HepG2 (cell line): ENCODE measurements around the gene MYOT. TPM values are rescaled to one million over a fixed set of nuclear protein-coding genes. Genes with fewer than 3 reads are reported as not detected.

ENCODE experiments used
- ATAC-seq: fragments of 200-7000 bp; cut with Tn5 transposase; 3 replicates; pipeline ENCODE4 v1.9.1; 2020; ENCODE audit warnings: mild to moderate bottlenecking, moderate library complexity
- BruUV-seq: library from RNA; stranded (reverse); fragments of 400-500 nt; replicated peaks from 2 replicates; lab custom pipeline; 2021; lab: Mats Ljungman, UMichigan
- CTCF ChIA-PET: fragments of 300-600 bp; formaldehyde crosslinking; extraction: SDS; loops from one replicate; lab custom pipeline; 2021; ENCODE audit warnings: low total read pairs, inconsistent platforms, low intra/inter-chr PET ratio; lab: Yijun Ruan, JAX
- POLR2A ChIA-PET: fragments of 350-600 bp; sonication (Branson Sonifier 250); formaldehyde crosslinking; loops from one replicate; lab custom pipeline; 2020; ENCODE audit warnings: antibody characterized with exemption, inconsistent platforms; lab: Yijun Ruan, JAX
- DNase-seq: peaks from one replicate; pipeline ENCODE4 v3.0.0-alpha.2; 2015; ENCODE audit warnings: low spot score
- FAIRE-seq: peaks from 3 replicates; lab custom pipeline; 2011; peaks lifted over from hg19 to GRCh38; lab: Jason Lieb, UNC
- H2AFZ ChIP-seq: one replicate; pipeline ENCODE4 v1.6.1; 2011; ENCODE audit warnings: low read length, inconsistent platforms
- H3K27ac ChIP-seq: fragments of 300-600 bp; 3 replicates; pipeline ENCODE4 v1.8.0; 2011; ENCODE audit warnings: mixed run types, mild to moderate bottlenecking, mixed read lengths, low read length, inconsistent platforms; ENCODE audit not compliant: insufficient read depth; ENCODE audit errors: extremely low read length
- H3K27me3 ChIP-seq, 2 experiments: fragments of 200-600 bp in 1 of 2; 2 replicates in 1 of 2; 3 replicates in 1 of 2; pipeline versions ENCODE4 v1.6.0 to v1.8.0; 2011; ENCODE audit warnings: low read length in 2 of 2, mild to moderate bottlenecking in 2 of 2, moderate library complexity in 2 of 2, inconsistent platforms in 1 of 2; ENCODE audit not compliant: insufficient read depth in 2 of 2, control insufficient read depth in 1 of 2
- H3K36me3 ChIP-seq, 2 experiments: fragments of 200-600 bp in 1 of 2; replicated peaks in 1 of 2; 2 replicates in 1 of 2; 3 replicates in 1 of 2; pipeline versions ENCODE4 v1.5.1 to v1.8.0; 2011; ENCODE audit warnings: low read length in 2 of 2, inconsistent platforms in 1 of 2; ENCODE audit not compliant: insufficient read depth in 2 of 2, control insufficient read depth in 1 of 2
- H3K4me1 ChIP-seq: 2 replicates; pipeline ENCODE4 v1.5.1; 2012; ENCODE audit warnings: low read length, inconsistent platforms; ENCODE audit not compliant: insufficient read depth
- H3K4me2 ChIP-seq: 2 replicates; pipeline ENCODE4 v1.6.0; 2011; ENCODE audit warnings: low read depth, low read length, inconsistent platforms
- H3K4me3 ChIP-seq, 3 experiments: fragments of 200-600 bp in 1 of 3; sonication (generic), shearing (Covaris generic) in 1 of 3; replicated peaks in 1 of 3; 2 replicates each; pipeline ENCODE4 v1.5.1; 2011 to 2016; ENCODE audit warnings: low read length in 3 of 3, inconsistent platforms in 2 of 3, low read depth in 2 of 3, mild to moderate bottlenecking in 2 of 3, control low read depth in 1 of 3, mixed read lengths in 1 of 3; ENCODE audit not compliant: insufficient read depth in 1 of 3
- H3K79me2 ChIP-seq: one replicate; pipeline ENCODE4 v1.6.1; 2011; ENCODE audit warnings: low read length, inconsistent platforms; ENCODE audit not compliant: insufficient read depth
- H3K9ac ChIP-seq: 2 replicates; pipeline ENCODE4 v1.6.0; 2011; ENCODE audit warnings: mild to moderate bottlenecking, low read depth, low read length, inconsistent platforms; ENCODE audit not compliant: insufficient read depth
- H3K9me3 ChIP-seq: 2 replicates; pipeline ENCODE4 v1.5.1; 2012; ENCODE audit warnings: mild to moderate bottlenecking, low read length
- H4K20me1 ChIP-seq: 2 replicates; pipeline ENCODE4 v1.6.0; 2011; ENCODE audit warnings: inconsistent platforms, mild to moderate bottlenecking, low read length, moderate library complexity; ENCODE audit not compliant: insufficient read depth
- CEBPB ChIP-seq: IDR thresholded peaks from 2 replicates; pipeline ENCODE4 v1.6.1; 2011; ENCODE audit warnings: low read depth, low read length, improper control_type of control experiment, borderline replicate concordance
- CENPX ChIP-seq: sonication (generic); formaldehyde crosslinking; IDR thresholded peaks from 2 replicates; pipeline ENCODE4 v1.9.0; 2021; ENCODE audit warnings: mild to moderate bottlenecking, missing genetic modification reagents, moderate library complexity
- FOXM1 ChIP-seq: sonication (generic); formaldehyde crosslinking; IDR thresholded peaks from 2 replicates; pipeline ENCODE4 v1.5.0; 2020; ENCODE audit warnings: missing genetic modification reagents
- GLI4 ChIP-seq: sonication (generic); formaldehyde crosslinking; IDR thresholded peaks from 2 replicates; pipeline ENCODE4 v1.5.1; 2020; ENCODE audit warnings: missing genetic modification reagents, mild to moderate bottlenecking, moderate library complexity, borderline replicate concordance
- GPN1 ChIP-seq: sonication (generic); formaldehyde crosslinking; IDR thresholded peaks from 2 replicates; pipeline ENCODE4 v1.5.1; 2020; ENCODE audit warnings: missing genetic modification reagents, borderline replicate concordance
- PHF20 ChIP-seq: sonication (generic); formaldehyde crosslinking; IDR thresholded peaks from 2 replicates; pipeline ENCODE4 v1.5.0; 2020; ENCODE audit warnings: mild to moderate bottlenecking, missing genetic modification reagents
- PHF21A ChIP-seq: sonication (generic); formaldehyde crosslinking; IDR thresholded peaks from 2 replicates; pipeline ENCODE4 v1.5.0; 2020; ENCODE audit warnings: mild to moderate bottlenecking, missing genetic modification reagents
- SIN3A ChIP-seq: IDR thresholded peaks from 2 replicates; pipeline ENCODE4 v1.6.1; 2011; ENCODE audit warnings: low read depth, mild to moderate bottlenecking, control low read depth, low read length, borderline replicate concordance
- SP4 ChIP-seq: sonication (generic); formaldehyde crosslinking; IDR thresholded peaks from 2 replicates; pipeline ENCODE4 v1.8.1; 2023; ENCODE audit warnings: mild to moderate bottlenecking, missing genetic modification reagents
- TCF12 ChIP-seq, 2 experiments: fragments of 450-650 bp in 1 of 2; sonication (generic) in 1 of 2; formaldehyde crosslinking in 1 of 2; IDR thresholded peaks; 2 replicates each; pipeline versions ENCODE4 v1.6.1 to v1.8.0; 2017 to 2022; ENCODE audit warnings: antibody characterized with exemption in 1 of 2, mild to moderate bottlenecking in 1 of 2, missing genetic modification reagents in 1 of 2, moderate library complexity in 1 of 2
- TEAD3 ChIP-seq: optimal IDR thresholded peaks from 2 replicates; pipeline ENCODE3; 2016; ENCODE audit warnings: borderline replicate concordance
- TRIM24 ChIP-seq: sonication (generic); formaldehyde crosslinking; IDR thresholded peaks from 2 replicates; pipeline ENCODE4 v1.8.0; 2022; ENCODE audit warnings: mild to moderate bottlenecking, missing genetic modification reagents
- WGBS: methylation state at CpG from one replicate; pipeline ENCODE4 v1.1.6; 2017; ENCODE audit warnings: low lambda C conversion rate; 5-methylcytosine and 5-hydroxymethylcytosine counted together
- in situ Hi-C: cut with HindIII; loops from 2 replicates; pipeline ENCODE4 v1.10.0; 2017; ENCODE audit warnings: low pct_unique_long_range_greater_than_20kb; ENCODE audit not compliant: extremely low pct_ligation_motif_present
- intact Hi-C: fragments of 100-400 bp; cut with micrococcal nuclease; formaldehyde crosslinking; loops from one replicate; pipeline ENCODE4 v1.10.0; 2022; ENCODE audit not compliant: unreplicated experiment
- polyA plus RNA-seq, 8 experiments: library from polyadenylated mRNA; depleted of rRNA in 3 of 8; stranded (reverse) in 7 of 8; unstranded in 1 of 8; fragments of >200 nt; fragmentation: Illumina TruSeq in 4 of 8; extraction: Trizol in 4 of 8; gene quantifications; 2 replicates each; pipeline versions ENCODE4 v1.2.1 to v1.2.3, GENCODE V29; 2011 to 2016; ENCODE audit warnings: low read depth in 4 of 8, missing spikeins in 1 of 8, mixed read lengths in 1 of 8; ENCODE audit not compliant: insufficient read depth in 1 of 8
- total RNA-seq, 5 experiments: library from RNA; depleted of rRNA; stranded (reverse); fragments of >200 nt; fragmentation: Illumina TruSeq; extraction: Trizol; gene quantifications; 2 replicates each; pipeline ENCODE4 v1.2.3, GENCODE V29; 2016; ENCODE audit warnings: low read depth in 1 of 5
- TF ChIP-seq, protein P1 (sequence below): sonication (generic); formaldehyde crosslinking; IDR thresholded peaks from 2 replicates; pipeline ENCODE4 v1.8.1; 2023; ENCODE audit warnings: mild to moderate bottlenecking, missing genetic modification reagents
- TF ChIP-seq, protein P2 (sequence below): sonication (generic); formaldehyde crosslinking; IDR thresholded peaks from 2 replicates; pipeline ENCODE4 v1.4.0; 2020; ENCODE audit warnings: missing genetic modification reagents
- TF ChIP-seq, protein P3 (sequence below): sonication (generic); formaldehyde crosslinking; IDR thresholded peaks from 2 replicates; pipeline ENCODE4 v1.5.1; 2020; ENCODE audit warnings: missing genetic modification reagents, mild to moderate bottlenecking, borderline replicate concordance
- TF ChIP-seq, protein P4 (sequence below): sonication (generic); formaldehyde crosslinking; IDR thresholded peaks from 2 replicates; pipeline ENCODE4 v1.4.0; 2020; ENCODE audit warnings: mild to moderate bottlenecking, low read depth, missing genetic modification reagents
- TF ChIP-seq, protein P5 (sequence below): sonication (generic); formaldehyde crosslinking; IDR thresholded peaks from 2 replicates; pipeline ENCODE4 v1.4.0; 2020; ENCODE audit warnings: mild to moderate bottlenecking, missing genetic modification reagents

Gene MYOT
- total and polyA plus RNA-seq, 2 of the 13 experiments (the other 11 are each of a cell fraction or from before 2014, with no cell fraction given): not detected

DNA sequence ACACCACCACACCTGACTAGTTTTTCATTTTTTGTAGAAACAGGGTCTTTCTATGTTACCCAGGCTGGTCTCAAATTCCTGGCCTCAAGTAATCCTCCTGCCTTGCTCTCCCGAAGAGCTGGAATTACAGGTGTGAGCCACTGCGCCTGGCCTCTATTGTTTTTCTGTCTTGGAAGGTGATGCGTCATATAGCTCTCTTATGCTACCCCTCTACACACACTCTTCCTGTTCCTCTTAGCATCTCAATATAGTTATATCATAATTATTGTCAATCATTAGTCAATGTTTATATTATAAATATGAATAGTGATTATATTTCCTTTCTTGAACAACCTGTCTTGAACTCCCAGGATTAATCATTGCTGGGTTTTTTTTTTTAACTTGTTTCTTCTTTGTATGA, 28.9 kb downstream of the MYOT start:
- Histone ChIP-seq H4K20me1 (no peaks in the 10 kb centered on the region), H3K4me2 (0 out of 2 replicates have a peak overlapping the region, but pooled peaks have one; percentile 3), H3K9me3 (no peaks in the 10 kb centered on the region), H3K4me3 (no peak overlapping the region), H2AFZ (no peak overlapping the region), H3K79me2 (no peaks in the 10 kb centered on the region), H3K27me3 (no peaks in the 10 kb centered on the region), H3K27ac (no peak overlapping the region), H3K36me3 (no peaks in the 10 kb centered on the region), H3K4me1 (peaks cover 59% of the 10 kb centered on the region), H3K9ac (no peak overlapping the region)
- ATAC-seq (no peak), FAIRE-seq (no peak), DNase-seq (no peak)
- 74% methylated on average over 3 of the region's 3 CpGs for WGBS
- ChIA-PET CTCF (no interaction called here), POLR2A (no interaction called here)
- BruUV-seq: no TSS peak
- intact Hi-C loops: loop anchor here (10.0 kb wide), 1 partner anchor 142 kb away; the partner anchor contains the start of gene HNRNPA0
- in situ Hi-C loops: no loop called here
- no peak for TF ChIP-seq TCF12 (IDR thresholded peaks at IDR 0.05)
- TF ChIP-seq TCF12 (CRISPR knock-in tag; IDR thresholded peaks at IDR 0.05): no peak
- TF ChIP-seq FOXM1 (CRISPR knock-in tag): no peak
- TF ChIP-seq TEAD3: no peak
- TF ChIP-seq, protein P1, sequence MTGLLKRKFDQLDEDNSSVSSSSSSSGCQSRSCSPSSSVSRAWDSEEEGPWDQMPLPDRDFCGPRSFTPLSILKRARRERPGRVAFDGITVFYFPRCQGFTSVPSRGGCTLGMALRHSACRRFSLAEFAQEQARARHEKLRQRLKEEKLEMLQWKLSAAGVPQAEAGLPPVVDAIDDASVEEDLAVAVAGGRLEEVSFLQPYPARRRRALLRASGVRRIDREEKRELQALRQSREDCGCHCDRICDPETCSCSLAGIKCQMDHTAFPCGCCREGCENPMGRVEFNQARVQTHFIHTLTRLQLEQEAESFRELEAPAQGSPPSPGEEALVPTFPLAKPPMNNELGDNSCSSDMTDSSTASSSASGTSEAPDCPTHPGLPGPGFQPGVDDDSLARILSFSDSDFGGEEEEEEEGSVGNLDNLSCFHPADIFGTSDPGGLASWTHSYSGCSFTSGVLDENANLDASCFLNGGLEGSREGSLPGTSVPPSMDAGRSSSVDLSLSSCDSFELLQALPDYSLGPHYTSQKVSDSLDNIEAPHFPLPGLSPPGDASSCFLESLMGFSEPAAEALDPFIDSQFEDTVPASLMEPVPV (CRISPR knock-in tag): no peak
- no peak for TF ChIP-seq TRIM24 (CRISPR knock-in tag)
- no peak for TF ChIP-seq SP4
- TF ChIP-seq, protein P2, sequence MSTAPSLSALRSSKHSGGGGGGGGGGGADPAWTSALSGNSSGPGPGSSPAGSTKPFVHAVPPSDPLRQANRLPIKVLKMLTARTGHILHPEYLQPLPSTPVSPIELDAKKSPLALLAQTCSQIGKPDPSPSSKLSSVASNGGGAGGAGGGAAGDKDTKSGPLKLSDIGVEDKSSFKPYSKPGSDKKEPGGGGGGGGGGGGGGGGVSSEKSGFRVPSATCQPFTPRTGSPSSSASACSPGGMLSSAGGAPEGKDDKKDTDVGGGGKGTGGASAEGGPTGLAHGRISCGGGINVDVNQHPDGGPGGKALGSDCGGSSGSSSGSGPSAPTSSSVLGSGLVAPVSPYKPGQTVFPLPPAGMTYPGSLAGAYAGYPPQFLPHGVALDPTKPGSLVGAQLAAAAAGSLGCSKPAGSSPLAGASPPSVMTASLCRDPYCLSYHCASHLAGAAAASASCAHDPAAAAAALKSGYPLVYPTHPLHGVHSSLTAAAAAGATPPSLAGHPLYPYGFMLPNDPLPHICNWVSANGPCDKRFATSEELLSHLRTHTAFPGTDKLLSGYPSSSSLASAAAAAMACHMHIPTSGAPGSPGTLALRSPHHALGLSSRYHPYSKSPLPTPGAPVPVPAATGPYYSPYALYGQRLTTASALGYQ: no peak
- TF ChIP-seq, protein P3, sequence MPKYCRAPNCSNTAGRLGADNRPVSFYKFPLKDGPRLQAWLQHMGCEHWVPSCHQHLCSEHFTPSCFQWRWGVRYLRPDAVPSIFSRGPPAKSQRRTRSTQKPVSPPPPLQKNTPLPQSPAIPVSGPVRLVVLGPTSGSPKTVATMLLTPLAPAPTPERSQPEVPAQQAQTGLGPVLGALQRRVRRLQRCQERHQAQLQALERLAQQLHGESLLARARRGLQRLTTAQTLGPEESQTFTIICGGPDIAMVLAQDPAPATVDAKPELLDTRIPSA (CRISPR knock-in tag): no peak
- TF ChIP-seq SIN3A: no peak
- TF ChIP-seq, protein P4, sequence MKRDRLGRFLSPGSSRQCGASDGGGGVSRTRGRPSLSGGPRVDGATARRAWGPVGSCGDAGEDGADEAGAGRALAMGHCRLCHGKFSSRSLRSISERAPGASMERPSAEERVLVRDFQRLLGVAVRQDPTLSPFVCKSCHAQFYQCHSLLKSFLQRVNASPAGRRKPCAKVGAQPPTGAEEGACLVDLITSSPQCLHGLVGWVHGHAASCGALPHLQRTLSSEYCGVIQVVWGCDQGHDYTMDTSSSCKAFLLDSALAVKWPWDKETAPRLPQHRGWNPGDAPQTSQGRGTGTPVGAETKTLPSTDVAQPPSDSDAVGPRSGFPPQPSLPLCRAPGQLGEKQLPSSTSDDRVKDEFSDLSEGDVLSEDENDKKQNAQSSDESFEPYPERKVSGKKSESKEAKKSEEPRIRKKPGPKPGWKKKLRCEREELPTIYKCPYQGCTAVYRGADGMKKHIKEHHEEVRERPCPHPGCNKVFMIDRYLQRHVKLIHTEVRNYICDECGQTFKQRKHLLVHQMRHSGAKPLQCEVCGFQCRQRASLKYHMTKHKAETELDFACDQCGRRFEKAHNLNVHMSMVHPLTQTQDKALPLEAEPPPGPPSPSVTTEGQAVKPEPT (CRISPR knock-in tag): no peak
- TF ChIP-seq, protein P5, sequence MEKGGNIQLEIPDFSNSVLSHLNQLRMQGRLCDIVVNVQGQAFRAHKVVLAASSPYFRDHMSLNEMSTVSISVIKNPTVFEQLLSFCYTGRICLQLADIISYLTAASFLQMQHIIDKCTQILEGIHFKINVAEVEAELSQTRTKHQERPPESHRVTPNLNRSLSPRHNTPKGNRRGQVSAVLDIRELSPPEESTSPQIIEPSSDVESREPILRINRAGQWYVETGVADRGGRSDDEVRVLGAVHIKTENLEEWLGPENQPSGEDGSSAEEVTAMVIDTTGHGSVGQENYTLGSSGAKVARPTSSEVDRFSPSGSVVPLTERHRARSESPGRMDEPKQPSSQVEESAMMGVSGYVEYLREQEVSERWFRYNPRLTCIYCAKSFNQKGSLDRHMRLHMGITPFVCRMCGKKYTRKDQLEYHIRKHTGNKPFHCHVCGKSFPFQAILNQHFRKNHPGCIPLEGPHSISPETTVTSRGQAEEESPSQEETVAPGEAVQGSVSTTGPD (CRISPR knock-in tag): no peak
- no peak for TF ChIP-seq GPN1 (CRISPR knock-in tag)
- TF ChIP-seq PHF21A: no peak
- no peak for TF ChIP-seq PHF20
- TF ChIP-seq CENPX (CRISPR knock-in tag): no peak
- TF ChIP-seq GLI4 (CRISPR knock-in tag): no peak
- TF ChIP-seq CEBPB: no peak
